ENCODE measurements around the gene NDUFS4. TPM values are rescaled to one million over a fixed set of nuclear protein-coding genes. Genes with fewer than 3 reads are reported as not detected.
A peak's percentile ranks its signal among the peaks of the same experiment; 100 is the strongest.

Gene NDUFS4
- total RNA-seq: 10 to 100 TPM; 30.4 to 99.7 (median 80.8) TPM

DNA sequence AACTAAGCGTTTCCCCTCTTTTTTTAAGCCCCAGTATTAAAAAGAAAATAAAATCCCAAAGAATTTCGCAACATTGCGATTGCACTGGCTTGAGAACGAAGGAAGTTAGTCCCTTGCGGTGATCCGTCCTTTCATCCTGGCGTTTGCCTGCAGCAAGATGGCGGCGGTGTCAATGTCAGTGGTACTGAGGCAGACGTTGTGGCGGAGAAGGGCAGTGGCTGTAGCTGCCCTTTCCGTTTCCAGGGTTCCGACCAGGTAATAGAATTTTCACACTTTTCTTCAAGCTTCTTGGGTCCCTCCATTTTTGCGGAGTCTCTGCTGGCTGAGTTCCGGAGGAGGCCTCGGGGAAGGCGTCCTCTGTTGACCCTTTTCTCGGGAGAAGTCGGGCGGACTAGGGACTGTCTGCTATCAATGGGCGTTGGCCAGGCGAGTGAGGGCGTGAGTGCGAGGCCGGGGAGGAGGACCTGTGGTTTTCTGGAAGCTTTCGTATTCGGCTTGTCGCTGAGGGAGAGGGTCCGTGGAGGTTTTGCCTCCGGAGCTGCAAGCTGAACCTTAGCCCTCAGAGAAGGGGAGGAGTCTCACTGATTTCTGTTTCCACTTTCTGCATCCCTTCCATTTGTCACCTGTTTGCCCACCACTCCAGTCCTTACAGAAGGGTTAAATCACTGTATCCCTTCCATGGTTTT, at the start of gene NDUFS4:
Gene NDUFS4, plus strand, starts transcription at position 134 of the 686 bp plus-strand sequence. Its CDS starts 24 bp downstream, at position 158.
- Histone ChIP-seq H3K9me3 (no peaks in the 10 kb centered on the region), H3K4me1 (peaks cover 4 to 28% (median 9%) of the 10 kb centered on the region in 4 donors), H3K4me3 (peak within 1 kb of the TSS; percentile 62 to 92 (median 87)), H3K36me3 (no peaks in the 10 kb centered on the region), H3K27ac (peak within 1 kb of the TSS; percentile 83 to 93 (median 92)), H3K27me3 (peaks cover 20% of the 10 kb centered on the region)
- in situ Hi-C loops (cut with MboI; ENCODE audit: low pct_ligation_motif_present in 1 of 4, low pct_unique_long_range_greater_than_20kb in 1 of 4, low sequenced_read_pairs in 3 of 4): no loop called here
- 0 to 1% methylated on average over 6 to 29 of the region's 30 CpGs for WGBS, 2 donors (ENCODE audit: low coverage in 1 of 2)
- TF ChIP-seq EP300 (IDR thresholded peaks at IDR 0.05; ENCODE audit: low read depth) (no peak), POLR2A (IDR thresholded peaks at IDR 0.05) (peak; percentile 70), POLR2AphosphoS5 (IDR thresholded peaks at IDR 0.05) (peak; percentile 69 to 93 (median 82))
- TF ChIP-seq, protein P1, sequence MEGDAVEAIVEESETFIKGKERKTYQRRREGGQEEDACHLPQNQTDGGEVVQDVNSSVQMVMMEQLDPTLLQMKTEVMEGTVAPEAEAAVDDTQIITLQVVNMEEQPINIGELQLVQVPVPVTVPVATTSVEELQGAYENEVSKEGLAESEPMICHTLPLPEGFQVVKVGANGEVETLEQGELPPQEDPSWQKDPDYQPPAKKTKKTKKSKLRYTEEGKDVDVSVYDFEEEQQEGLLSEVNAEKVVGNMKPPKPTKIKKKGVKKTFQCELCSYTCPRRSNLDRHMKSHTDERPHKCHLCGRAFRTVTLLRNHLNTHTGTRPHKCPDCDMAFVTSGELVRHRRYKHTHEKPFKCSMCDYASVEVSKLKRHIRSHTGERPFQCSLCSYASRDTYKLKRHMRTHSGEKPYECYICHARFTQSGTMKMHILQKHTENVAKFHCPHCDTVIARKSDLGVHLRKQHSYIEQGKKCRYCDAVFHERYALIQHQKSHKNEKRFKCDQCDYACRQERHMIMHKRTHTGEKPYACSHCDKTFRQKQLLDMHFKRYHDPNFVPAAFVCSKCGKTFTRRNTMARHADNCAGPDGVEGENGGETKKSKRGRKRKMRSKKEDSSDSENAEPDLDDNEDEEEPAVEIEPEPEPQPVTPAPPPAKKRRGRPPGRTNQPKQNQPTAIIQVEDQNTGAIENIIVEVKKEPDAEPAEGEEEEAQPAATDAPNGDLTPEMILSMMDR (IDR thresholded peaks at IDR 0.05): no peak
- intact Hi-C loops (cut with DNase I; ENCODE audit: low total_unique reads): no loop called here
- DNase-seq: peak; percentile 90

DNA sequence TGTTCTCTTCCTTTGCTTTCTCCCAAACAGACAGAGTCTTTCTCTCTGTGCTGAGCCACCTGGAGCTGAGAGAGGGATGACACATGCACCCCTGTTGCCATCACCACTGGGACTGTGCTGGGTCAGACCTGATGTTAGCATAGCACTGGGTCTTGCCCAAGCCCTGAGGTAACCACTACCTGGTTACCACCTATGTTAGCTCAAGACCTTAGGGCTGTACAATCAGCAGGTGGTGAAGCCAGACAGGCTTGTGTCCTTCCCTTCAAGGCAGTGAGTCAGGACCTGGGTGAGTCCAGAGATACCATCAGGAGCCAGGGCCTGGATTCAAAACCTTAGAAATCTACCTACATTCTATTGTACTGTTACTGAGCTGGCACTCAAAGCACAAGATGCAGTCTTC, 47.9 kb upstream of the NDUFS4 start:
- peaks cover 7% of the 10 kb centered on the region for H3K27me3 ChIP-seq
- intact Hi-C loops (cut with DNase I; ENCODE audit: low total_unique reads): no loop called here
- H3K4me1 ChIP-seq: no peaks in the 10 kb centered on the region
- peaks cover 6 to 12% of the 10 kb centered on the region in 2 donors for H3K9me3 ChIP-seq
- H3K36me3 ChIP-seq: no peaks in the 10 kb centered on the region
- no peak overlapping the region for H3K27ac ChIP-seq
- no peak overlapping the region for H3K4me3 ChIP-seq
- no peak for DNase-seq
- TF ChIP-seq EP300 (IDR thresholded peaks at IDR 0.05; ENCODE audit: low read depth) (no peak), POLR2A (IDR thresholded peaks at IDR 0.05) (no peak), POLR2AphosphoS5 (IDR thresholded peaks at IDR 0.05) (no peak)
- TF ChIP-seq, protein P1 (IDR thresholded peaks at IDR 0.05): no peak
- in situ Hi-C loops (cut with MboI; ENCODE audit: low pct_ligation_motif_present in 1 of 4, low pct_unique_long_range_greater_than_20kb in 1 of 4, low sequenced_read_pairs in 3 of 4): no loop called here

DNA sequence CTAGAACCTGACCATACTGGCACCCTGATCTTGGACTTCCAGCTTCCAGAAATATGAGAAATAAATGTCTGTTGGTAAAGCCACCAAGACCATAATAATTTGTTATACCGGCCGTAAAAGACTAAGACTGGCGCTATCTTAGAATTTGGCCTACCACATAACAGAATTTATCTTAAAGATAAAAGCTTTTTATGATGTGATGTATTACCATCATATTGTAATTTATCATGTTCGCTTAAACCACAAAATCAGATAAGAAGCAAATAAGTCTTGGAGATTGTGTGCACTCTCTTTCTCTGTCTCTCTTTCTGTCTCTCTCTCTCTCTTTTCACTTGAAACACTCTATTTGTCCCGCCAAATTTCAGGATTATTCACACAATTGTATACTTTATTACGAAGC, 44.5 kb upstream of the NDUFS4 start:
- Histone ChIP-seq H3K4me3 (no peak overlapping the region), H3K36me3 (no peaks in the 10 kb centered on the region), H3K27me3 (peaks cover 17% of the 10 kb centered on the region), H3K4me1 (no peaks in the 10 kb centered on the region), H3K9me3 (peaks cover 0 to 3% of the 10 kb centered on the region in 2 donors), H3K27ac (no peak overlapping the region)
- TF ChIP-seq EP300 (IDR thresholded peaks at IDR 0.05; ENCODE audit: low read depth) (no peak), POLR2A (IDR thresholded peaks at IDR 0.05) (no peak), POLR2AphosphoS5 (IDR thresholded peaks at IDR 0.05) (no peak)
- TF ChIP-seq, protein P1 (IDR thresholded peaks at IDR 0.05): no peak
- WGBS, 2 donors (ENCODE audit: low coverage in 1 of 2): 45 to 50% methylated on average over 5 to 6 of the region's 6 CpGs
- in situ Hi-C loops (cut with MboI; ENCODE audit: low pct_ligation_motif_present in 1 of 4, low pct_unique_long_range_greater_than_20kb in 1 of 4, low sequenced_read_pairs in 3 of 4): no loop called here
- intact Hi-C loops (cut with DNase I; ENCODE audit: low total_unique reads): no loop called here
- DNase-seq: no peak

DNA sequence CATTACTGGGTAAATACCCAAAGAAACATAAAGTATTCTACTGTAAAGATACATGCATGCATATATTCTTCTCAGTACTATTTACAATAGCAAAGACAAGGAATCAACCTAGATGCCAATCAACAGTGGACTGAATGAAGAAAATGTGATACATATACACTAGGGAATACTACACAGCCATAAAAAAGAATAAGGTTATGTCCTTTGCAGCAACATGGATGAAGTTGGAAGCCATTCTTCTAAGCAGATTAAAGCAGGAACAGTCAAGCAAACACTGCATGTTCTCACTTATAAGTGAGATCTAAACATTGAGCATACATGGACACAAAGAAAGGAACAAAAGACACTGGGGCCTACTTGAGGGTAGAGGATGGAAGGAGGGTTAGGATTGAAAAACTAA, 39.6 kb upstream of the NDUFS4 start:
- Histone ChIP-seq H3K27ac (no peak overlapping the region), H3K4me3 (no peak overlapping the region), H3K36me3 (no peaks in the 10 kb centered on the region), H3K27me3 (peaks cover 17% of the 10 kb centered on the region), H3K4me1 (no peaks in the 10 kb centered on the region), H3K9me3 (peaks cover 0 to 3% of the 10 kb centered on the region in 2 donors)
- intact Hi-C loops (cut with DNase I; ENCODE audit: low total_unique reads): no loop called here
- in situ Hi-C loops (cut with MboI; ENCODE audit: low pct_ligation_motif_present in 1 of 4, low pct_unique_long_range_greater_than_20kb in 1 of 4, low sequenced_read_pairs in 3 of 4): no loop called here
- no peak for DNase-seq
- no peak for TF ChIP-seq POLR2A (IDR thresholded peaks at IDR 0.05)
- TF ChIP-seq, protein P1 (IDR thresholded peaks at IDR 0.05): no peak
- TF ChIP-seq EP300 (IDR thresholded peaks at IDR 0.05; ENCODE audit: low read depth): no peak
- TF ChIP-seq POLR2AphosphoS5 (IDR thresholded peaks at IDR 0.05): no peak
